GM12878 (cell line): ENCODE data around the gene TXNL1. TPM values are rescaled to one million over a fixed set of nuclear protein-coding genes. Genes with fewer than 3 reads are reported as not detected.

ENCODE experiments used
- ATF3 ChIP-seq: IDR thresholded peaks from 2 replicates; pipeline ENCODE4 v1.6.1; 2011; ENCODE audit warnings: low read depth, mild to moderate bottlenecking, low read length, moderate library complexity, borderline replicate concordance; ENCODE audit errors: extremely low read depth
- ATF7 ChIP-seq: fragments of 450-650 bp; IDR thresholded peaks from 2 replicates; pipeline ENCODE4 v1.6.1; 2016; ENCODE audit warnings: low read depth, mild to moderate bottlenecking
- BCLAF1 ChIP-seq: fragments of 450-650 bp; IDR thresholded peaks from 2 replicates; pipeline ENCODE4 v1.6.1; 2017; ENCODE audit warnings: antibody characterized with exemption, mild to moderate bottlenecking, moderate library complexity
- CEBPZ ChIP-seq: fragments of 150-350 bp; IDR thresholded peaks from 2 replicates; pipeline ENCODE4 v1.6.1; 2016; ENCODE audit warnings: low read depth, low read length
- EGR1 ChIP-seq, 2 experiments: IDR thresholded peaks; 1 replicate in 1 of 2; 2 replicates in 1 of 2; pipeline ENCODE4 v1.6.1; 2011 to 2012; ENCODE audit warnings: low read depth in 2 of 2, low read length in 2 of 2, borderline replicate concordance in 1 of 2, mild to moderate bottlenecking in 1 of 2, moderate library complexity in 1 of 2
- EZH2 ChIP-seq: IDR thresholded peaks from 2 replicates; pipeline ENCODE4 v1.6.1; 2012; ENCODE audit warnings: low read depth, mild to moderate bottlenecking, control low read depth, inconsistent platforms, low read length, borderline replicate concordance; ENCODE audit not compliant: control insufficient read depth
- FOXK2 ChIP-seq: fragments of 450-650 bp; IDR thresholded peaks from 2 replicates; pipeline ENCODE4 v1.6.1; 2017; ENCODE audit warnings: mild to moderate bottlenecking, moderate library complexity
- GATAD2B ChIP-seq: fragments of 450-650 bp; conservative IDR thresholded peaks from 2 replicates; pipeline ENCODE4 v1.6.1; 2017; ENCODE audit warnings: low read depth, mild to moderate bottlenecking, moderate library complexity
- IKZF1 ChIP-seq: fragments of 450-650 bp; conservative IDR thresholded peaks from 2 replicates; pipeline ENCODE4 v1.6.1; 2017; ENCODE audit warnings: antibody characterized with exemption, mild to moderate bottlenecking
- IKZF2 ChIP-seq, 2 experiments: fragments of 450-650 bp; IDR thresholded peaks; 2 replicates each; pipeline ENCODE4 v1.6.1; 2017; ENCODE audit warnings: mild to moderate bottlenecking in 2 of 2, moderate library complexity in 2 of 2
- IRF3 ChIP-seq: fragments of 450-650 bp; IDR thresholded peaks from 2 replicates; pipeline ENCODE4 v1.6.1; 2014; ENCODE audit warnings: mild to moderate bottlenecking
- KDM1A ChIP-seq: fragments of 200-600 bp; sonication (generic); IDR thresholded peaks from 2 replicates; pipeline ENCODE4 v1.6.1; 2016; ENCODE audit warnings: borderline replicate concordance
- MEF2A ChIP-seq: IDR thresholded peaks from 2 replicates; pipeline ENCODE4 v1.6.1; 2011; ENCODE audit warnings: low read depth, mild to moderate bottlenecking, low read length, moderate library complexity; ENCODE audit not compliant: insufficient read depth
- NR2C2 ChIP-seq: IDR thresholded peaks from 2 replicates; pipeline ENCODE4 v1.6.1; 2011; ENCODE audit warnings: borderline replicate concordance, low read depth; ENCODE audit not compliant: control insufficient read depth, insufficient read length
- RUNX3 ChIP-seq: IDR thresholded peaks from 2 replicates; pipeline ENCODE4 v1.6.1; 2012; ENCODE audit warnings: low read length, inconsistent platforms
- SIN3A ChIP-seq: IDR thresholded peaks from 2 replicates; pipeline ENCODE4 v1.6.1; 2012; ENCODE audit warnings: low read depth, low read length, improper control_type of control experiment
- SRF ChIP-seq, 2 experiments: IDR thresholded peaks; 2 replicates each; pipeline ENCODE4 v1.6.1; 2011; ENCODE audit warnings: low read depth in 2 of 2, low read length in 2 of 2, mild to moderate bottlenecking in 1 of 2, moderate library complexity in 1 of 2
- STAT1 ChIP-seq: fragments of 450-650 bp; conservative IDR thresholded peaks from 2 replicates; pipeline ENCODE4 v1.6.1; 2014; ENCODE audit warnings: antibody characterized with exemption, mild to moderate bottlenecking
- TCF7 ChIP-seq: IDR thresholded peaks from 2 replicates; pipeline ENCODE4 v1.6.1; 2014; ENCODE audit warnings: antibody characterized with exemption, borderline replicate concordance
- YY1 ChIP-seq: IDR thresholded peaks from 2 replicates; pipeline ENCODE4 v1.6.1; 2011; ENCODE audit warnings: low read depth, mild to moderate bottlenecking, low read length
- ZNF207 ChIP-seq: fragments of 450-650 bp; IDR thresholded peaks from 2 replicates; pipeline ENCODE4 v1.6.1; 2014; ENCODE audit warnings: antibody characterized with exemption, mild to moderate bottlenecking, borderline replicate concordance
- polyA plus RNA-seq, 11 experiments: library from polyadenylated mRNA; depleted of rRNA in 4 of 11; unstranded in 6 of 11; stranded (reverse) in 5 of 11; fragments of >200 nt; fragmentation: Nextera tagmentation in 4 of 11; fragmentation: Illumina TruSeq in 1 of 11; extraction: Ambion mirVana in 4 of 11; extraction: Trizol in 1 of 11; gene quantifications; 1 replicate in 1 of 11; 2 replicates in 10 of 11; pipeline versions ENCODE4 v1.2.1 to v1.2.3, GENCODE V29; 2011 to 2016; ENCODE audit warnings: inconsistent platforms in 2 of 11, missing spikeins in 2 of 11, low read depth in 1 of 11
- total RNA-seq, 4 experiments: library from RNA; depleted of rRNA in 3 of 4; stranded (reverse); fragments of >200 nt in 3 of 4; fragmentation: Illumina TruSeq in 1 of 4; extraction: Trizol in 1 of 4; gene quantifications; 2 replicates each; pipeline versions ENCODE4 v1.2.1 to v1.2.3, GENCODE V29; 2013 to 2021

Gene TXNL1
- total and polyA plus RNA-seq, 10 of the 15 experiments (the other 5 are each of a cell fraction or from before 2014, with no cell fraction given), result 30.9 to 124 (median 71.2) TPM

GRCh38 chr18:56650944-56651770 is 12.8 kb upstream of the TXNL1 start, which contains the start of gene WDR7 (continued):
- TF ChIP-seq GATAD2B (0 out of 2 replicates have a peak, but pooled peaks have one; percentile 62), CEBPZ (no peak), NR2C2 (peak; percentile 94), RUNX3 (peak; percentile 51), TCF7 (no peak), FOXK2 (no peak), IRF3 (0 out of 2 replicates have a peak, but pooled peaks have one; percentile 44), YY1 (peak; percentile 100), STAT1 (no peak; the same call in 1 of the 2 replicates), EZH2 (no peak), IKZF2 (IDR thresholded peaks at IDR 0.05) (peak; percentile 30 to 66; a peak in 3 of 4 replicates), ZNF207 (0 out of 2 replicates have a peak, but pooled peaks have one; percentile 27), BCLAF1 (no peak), SIN3A (no peak; the same call in 1 of the 2 replicates), KDM1A (no peak), MEF2A (no peak), SRF (IDR thresholded peaks at IDR 0.05; ENCODE audit: low read depth in 2 of 2, low read length in 2 of 2) (0 out of 4 replicates have a peak, but pooled peaks of 1 of the 2 experiments have one; percentile 7), ATF7 (peak; percentile 55; the same call in 1 of the 2 replicates), ATF3 (peak; percentile 75; the same call in 1 of the 2 replicates), EGR1 (IDR thresholded peaks at IDR 0.05; ENCODE audit: borderline replicate concordance in 1 of 2, low read depth in 2 of 2, low read length in 2 of 2) (peak; percentile 58 to 96), IKZF1 (peak; percentile 88)
